Activated T-cell treated with anti-CD3 and anti-CD28 coated beads for 4 hours (primary cell): ENCODE measurements around the gene CCNT1.
"Not testable (repeated sequence)": the region's sequence is repeated elsewhere in the genome, so short reads cannot be mapped to it uniquely, and the experiment has no call there.

Source experiments
- DNase-seq: peaks from one replicate; pipeline ENCODE4 v3.0.0-alpha.2; 2020

The CCNT1 gene

GRCh38 chr12:48716493-48717251 is at the start of gene CCNT1:
TSS of gene CCNT1 (minus strand) at chr12:48716707. CDS start at chr12:48716675, 32 bp downstream.
- DNase-seq = peak; percentile 98

GRCh38 chr12:48765753-48766162 is 49.3 kb upstream of the CCNT1 start:
- no peak for DNase-seq

- no peak for DNase-seq
Observed at GRCh38 chr12:48764521-48764920, 48.0 kb upstream of the CCNT1 start.

- DNase-seq = no peak
Observed at GRCh38 chr12:48758737-48759136, 42.2 kb upstream of the CCNT1 start.

GRCh38 chr12:48758186-48758585 is 41.7 kb upstream of the CCNT1 start:
- no peak for DNase-seq

- no peak for DNase-seq
Observed at GRCh38 chr12:48750769-48751356, 34.4 kb upstream of the CCNT1 start.

- no peak for DNase-seq
Observed at GRCh38 chr12:48750215-48750614, 33.7 kb upstream of the CCNT1 start.

GRCh38 chr12:48744251-48745008 is 27.9 kb upstream of the CCNT1 start:
- DNase-seq = no peak

GRCh38 chr12:48739618-48740269 is 23.2 kb upstream of the CCNT1 start:
- no peak for DNase-seq

GRCh38 chr12:48736456-48736855 is 19.9 kb upstream of the CCNT1 start:
- DNase-seq = no peak

- DNase-seq = no peak
Observed at GRCh38 chr12:48728807-48729206, 12.3 kb upstream of the CCNT1 start.

GRCh38 chr12:48720737-48721136 is 4.2 kb upstream of the CCNT1 start:
- not testable (repeated sequence) for DNase-seq

GRCh38 chr12:48720171-48720570 is 3.7 kb upstream of the CCNT1 start:
- not testable (repeated sequence) for DNase-seq

GRCh38 chr12:48719002-48719401 is 2.5 kb upstream of the CCNT1 start:
- not testable (repeated sequence) for DNase-seq

GRCh38 chr12:48717252-48717695 is 767 bp upstream of the CCNT1 start:
- DNase-seq = no peak

- DNase-seq = no peak
Observed at GRCh38 chr12:48716168-48716492, 377 bp downstream of the CCNT1 start.

- no peak for DNase-seq
Observed at GRCh38 chr12:48712209-48712608, 4.3 kb downstream of the CCNT1 start.

GRCh38 chr12:48698822-48699221 is 17.7 kb downstream of the CCNT1 start:
- DNase-seq = not testable (repeated sequence)

GRCh38 chr12:48696626-48697025 is 19.9 kb downstream of the CCNT1 start:
- no peak for DNase-seq

GRCh38 chr12:48695859-48696258 is 20.6 kb downstream of the CCNT1 start:
- no peak for DNase-seq

- DNase-seq = no peak
Observed at GRCh38 chr12:48694038-48694437, 22.5 kb downstream of the CCNT1 start.

- DNase-seq = no peak
Observed at GRCh38 chr12:48693572-48693971, 22.9 kb downstream of the CCNT1 start.

GRCh38 chr12:48691826-48692487 is 24.6 kb downstream of the CCNT1 start:
- DNase-seq = no peak
